Lung (tissue), 12 donors: ENCODE measurements around the gene PARD3. TPM values are rescaled to one million over a fixed set of nuclear protein-coding genes. Genes with fewer than 3 reads are reported as not detected.

Experiments
- ATAC-seq: fragments of 200-7000 bp; cut with Tn5 transposase; one replicate; pipeline ENCODE4 v1.9.1; 2020; ENCODE audit warnings: moderate number of reproducible peaks; ENCODE audit not compliant: insufficient read depth, low FRiP score
- DNase-seq, 3 donors: peaks; one replicate each; pipeline ENCODE4 v3.0.0-alpha.2; 2013 to 2017
- H3K27ac ChIP-seq, 2 donors: one replicate each; pipeline ENCODE4 v1.5.1; 2013; ENCODE audit warnings: mild to moderate bottlenecking in 2 of 2, moderate library complexity in 2 of 2, control low read depth in 1 of 2, inconsistent platforms in 1 of 2, low read depth in 1 of 2, low read length in 1 of 2
- H3K27me3 ChIP-seq, 3 donors: one replicate each; pipeline ENCODE4 v1.5.1; 2013; ENCODE audit warnings: low read length in 2 of 3; ENCODE audit not compliant: control insufficient read depth in 3 of 3, insufficient read depth in 3 of 3
- H3K36me3 ChIP-seq, 4 donors: one replicate each; pipeline ENCODE4 v1.5.1; 2013; ENCODE audit warnings: low read length in 4 of 4, mild to moderate bottlenecking in 1 of 4, moderate library complexity in 1 of 4; ENCODE audit not compliant: control insufficient read depth in 4 of 4, insufficient read depth in 4 of 4
- H3K4me1 ChIP-seq, 5 donors: one replicate each; pipeline ENCODE4 v1.5.1; 2013; ENCODE audit warnings: low read length in 5 of 5, mild to moderate bottlenecking in 2 of 5, moderate library complexity in 1 of 5; ENCODE audit not compliant: control insufficient read depth in 5 of 5, insufficient read depth in 5 of 5
- H3K4me3 ChIP-seq: one replicate; pipeline ENCODE4 v1.5.1; 2013; ENCODE audit warnings: mild to moderate bottlenecking, control low read depth, moderate library complexity
- H3K9ac ChIP-seq, 2 donors: one replicate each; pipeline ENCODE4 v1.5.1; 2013; ENCODE audit warnings: low read length in 2 of 2, control low read depth in 1 of 2; ENCODE audit not compliant: insufficient read depth in 1 of 2
- H3K9me3 ChIP-seq, 4 donors: one replicate each; pipeline ENCODE4 v1.5.1; 2013; ENCODE audit warnings: low read length in 3 of 4, mild to moderate bottlenecking in 1 of 4, moderate library complexity in 1 of 4; ENCODE audit not compliant: control insufficient read depth in 4 of 4, insufficient read depth in 3 of 4
- WGBS, 2 donors: extraction: QIAGEN DNeasy Blood & Tissue Kit; methylation state at CpG; one replicate each; pipeline ENCODE4 v1.1.7; 2013; 5-methylcytosine and 5-hydroxymethylcytosine counted together
- polyA plus RNA-seq, 2 donors: library from polyadenylated mRNA; stranded (reverse); fragments of 200-250 nt; gene quantifications; one replicate each; pipeline ENCODE4 v1.2.1, GENCODE V29; 2013
- total RNA-seq, 2 donors: library from RNA; depleted of rRNA in 1 of 2; stranded (reverse); fragments of >200 nt in 1 of 2; gene quantifications; one replicate each; pipeline ENCODE4 v1.2.1, GENCODE V29; 2014 to 2021
- TF ChIP-seq, protein P1 (sequence below): IDR thresholded peaks from 2 replicates; pipeline ENCODE4 v1.5.1; 2012; ENCODE audit warnings: mild to moderate bottlenecking; ENCODE audit errors: control extremely low read depth, extremely low read depth
- donor health status: control.
- donor health status: control.
- donor health status: Bipolar disorder and iron deficiency.
- donor health status: healthy.
- donor health status: DM: yes; HTN: yes; CAD: no.

Gene PARD3
- total and polyA plus RNA-seq, 4 donors, result 10.3 to 69.2 (median 27.6) TPM

DNA sequence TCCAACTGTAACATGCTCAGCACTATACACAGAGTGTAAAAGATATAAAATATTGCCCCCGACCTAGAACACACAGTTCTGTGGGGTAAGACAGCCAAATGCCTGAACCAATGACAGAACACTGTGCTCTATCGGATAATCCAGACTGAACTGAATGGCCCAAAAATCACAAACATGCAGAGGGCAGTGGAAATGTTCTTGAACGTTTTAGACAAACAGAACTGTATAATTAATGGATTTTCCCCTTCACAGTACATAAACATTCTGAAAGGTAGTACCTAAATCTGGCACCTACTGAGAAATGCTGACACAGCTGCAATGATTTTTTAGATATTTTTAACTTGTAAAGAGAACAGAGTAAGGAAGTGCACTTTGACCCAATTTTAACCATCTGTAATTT is 33.4 kb downstream of the PARD3 start:
- DNase-seq (no peak), ATAC-seq (no peak)
- WGBS, 2 donors, result 49 to 65% methylated on average over 3 of the region's 3 CpGs
- no peaks in the 10 kb centered on the region for H3K9me3 ChIP-seq
- H3K4me1 ChIP-seq, result peaks cover 6 to 22% (median 18%) of the 10 kb centered on the region in 5 donors
- H3K27ac ChIP-seq, result peak overlapping the region in 1 of 2 donors; percentile 24
- no peak overlapping the region for H3K9ac ChIP-seq
- TF ChIP-seq, protein P1, sequence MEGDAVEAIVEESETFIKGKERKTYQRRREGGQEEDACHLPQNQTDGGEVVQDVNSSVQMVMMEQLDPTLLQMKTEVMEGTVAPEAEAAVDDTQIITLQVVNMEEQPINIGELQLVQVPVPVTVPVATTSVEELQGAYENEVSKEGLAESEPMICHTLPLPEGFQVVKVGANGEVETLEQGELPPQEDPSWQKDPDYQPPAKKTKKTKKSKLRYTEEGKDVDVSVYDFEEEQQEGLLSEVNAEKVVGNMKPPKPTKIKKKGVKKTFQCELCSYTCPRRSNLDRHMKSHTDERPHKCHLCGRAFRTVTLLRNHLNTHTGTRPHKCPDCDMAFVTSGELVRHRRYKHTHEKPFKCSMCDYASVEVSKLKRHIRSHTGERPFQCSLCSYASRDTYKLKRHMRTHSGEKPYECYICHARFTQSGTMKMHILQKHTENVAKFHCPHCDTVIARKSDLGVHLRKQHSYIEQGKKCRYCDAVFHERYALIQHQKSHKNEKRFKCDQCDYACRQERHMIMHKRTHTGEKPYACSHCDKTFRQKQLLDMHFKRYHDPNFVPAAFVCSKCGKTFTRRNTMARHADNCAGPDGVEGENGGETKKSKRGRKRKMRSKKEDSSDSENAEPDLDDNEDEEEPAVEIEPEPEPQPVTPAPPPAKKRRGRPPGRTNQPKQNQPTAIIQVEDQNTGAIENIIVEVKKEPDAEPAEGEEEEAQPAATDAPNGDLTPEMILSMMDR, result no peak
- no peak overlapping the region for H3K4me3 ChIP-seq
- H3K27me3 ChIP-seq, result no peaks in the 10 kb centered on the region
- H3K36me3 ChIP-seq, result no peaks in the 10 kb centered on the region

DNA sequence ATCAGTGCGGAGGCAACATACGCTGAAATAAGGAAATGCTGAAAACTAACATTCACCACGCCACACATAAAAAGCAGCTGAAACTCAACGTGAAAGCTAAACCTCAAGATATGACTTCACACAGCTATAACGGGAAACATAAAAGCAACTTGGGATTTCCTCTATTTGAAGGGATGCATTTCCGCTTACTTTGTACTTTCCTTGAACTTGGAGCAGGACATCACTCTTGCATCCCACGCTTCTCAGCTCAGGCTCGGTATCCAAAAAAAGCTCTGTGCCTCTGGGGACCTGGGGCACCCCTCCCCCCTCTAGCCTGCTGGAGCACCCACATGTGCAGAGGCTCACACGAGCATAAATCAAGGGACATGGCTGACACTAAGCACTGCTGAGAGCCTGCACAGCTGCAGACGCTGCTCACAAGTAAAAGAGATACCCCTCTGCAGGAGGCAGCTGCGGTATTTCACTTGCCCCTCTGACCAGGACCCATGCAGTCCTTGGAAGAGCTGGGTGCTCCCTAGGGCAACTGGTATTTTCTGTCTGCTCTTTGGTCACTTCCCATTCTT is 34.2 kb downstream of the PARD3 start:
- peak; percentile 46 to 82 (median 75) for DNase-seq

DNA sequence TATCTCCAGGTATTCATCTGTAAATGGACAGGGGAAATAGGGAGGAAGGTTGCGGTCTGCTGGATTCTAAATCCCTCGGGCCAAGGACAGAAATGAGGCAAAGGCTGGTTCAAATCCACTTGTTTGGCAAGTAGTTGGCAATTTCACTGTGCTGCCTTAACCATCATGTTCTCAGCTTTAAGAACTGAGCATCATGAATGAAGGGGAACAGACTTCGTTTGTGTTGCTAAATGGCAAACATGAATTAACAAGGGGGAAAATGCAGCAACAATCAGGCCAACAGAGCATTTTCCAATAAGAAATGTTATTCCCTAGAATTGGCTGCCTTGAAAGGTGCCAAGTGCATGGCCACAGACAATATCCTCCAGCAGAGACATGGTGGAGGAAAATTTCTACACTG is 36.9 kb downstream of the PARD3 start:
- 86 to 92% methylated on average over 3 of the region's 3 CpGs for WGBS, 2 donors
- Histone ChIP-seq H3K27ac (no peak overlapping the region), H3K9me3 (no peaks in the 10 kb centered on the region), H3K27me3 (no peaks in the 10 kb centered on the region), H3K9ac (no peak overlapping the region), H3K4me1 (peaks cover 6 to 25% (median 22%) of the 10 kb centered on the region in 5 donors), H3K36me3 (no peaks in the 10 kb centered on the region), H3K4me3 (no peak overlapping the region)
- no peak for DNase-seq
- TF ChIP-seq, protein P1, result no peak
- no peak for ATAC-seq

More for the DNA sequence above, 34.2 kb downstream of the PARD3 start:
- TF ChIP-seq, protein P1, result no peak
- H3K9ac ChIP-seq, result no peak overlapping the region
- H3K4me3 ChIP-seq, result no peak overlapping the region
- H3K27me3 ChIP-seq, result no peaks in the 10 kb centered on the region
- WGBS, 2 donors, result 11 to 26% methylated on average over 11 of the region's 11 CpGs
- H3K9me3 ChIP-seq, result no peaks in the 10 kb centered on the region
- ATAC-seq, result peak; percentile 53
- H3K36me3 ChIP-seq, result no peaks in the 10 kb centered on the region
- no peak overlapping the region for H3K27ac ChIP-seq
- peaks cover 6 to 22% (median 18%) of the 10 kb centered on the region in 5 donors for H3K4me1 ChIP-seq
